Spleen (tissue), 7 donors: ENCODE measurements around the gene IL1RAPL2.

ENCODE experiments used
- CTCF ChIP-seq, 11 experiments: fragments of 200-600 bp in 7 of 11; fragments of 450-650 bp in 4 of 11; sonication (generic) in 4 of 11; IDR thresholded peaks in 8 of 11; conservative IDR thresholded peaks in 3 of 11; 1 replicate in 7 of 11; 2 replicates in 4 of 11; pipeline versions ENCODE4 v1.4.0 to v1.8.0; 2016 to 2021; ENCODE audit warnings: antibody characterized with exemption in 11 of 11, inconsistent platforms in 4 of 11, mild to moderate bottlenecking in 1 of 11
- POLR2A ChIP-seq, 3 donors: fragments of 450-650 bp; IDR thresholded peaks; one replicate each; pipeline ENCODE4 v1.5.1; 2017; ENCODE audit warnings: antibody characterized with exemption in 3 of 3, mild to moderate bottlenecking in 1 of 3
- POLR2AphosphoS5 ChIP-seq, 3 donors: sonication (generic); formaldehyde crosslinking; IDR thresholded peaks; one replicate each; pipeline ENCODE4 v1.5.1; 2017; ENCODE audit warnings: antibody characterized with exemption in 3 of 3
- donor health status: DM: no; HTN: no; CAD: no; lungs with moderate emphysema.
- donor health status: DM: no; HTN: no; CAD: no.
- donor health status: DM: no; HTN: no; CAD: no.

GRCh38 chrX:104681214-104681613 lies 115.2 kb downstream of the IL1RAPL2 start:
- TF ChIP-seq CTCF (IDR thresholded peaks at IDR 0.05 in 8 of 11, conservative IDR thresholded peaks at IDR 0.05 in 3 of 11) (no peak), POLR2A (IDR thresholded peaks at IDR 0.05) (no peak), POLR2AphosphoS5 (IDR thresholded peaks at IDR 0.05) (no peak)
